K562 (cell line): Measurements from ENCODE around the gene PRSS53. TPM values are rescaled to one million over a fixed set of nuclear protein-coding genes. Genes with fewer than 3 reads are reported as not detected.

ENCODE experiments used
- EHMT2 ChIP-seq: fragments of 450-650 bp; IDR thresholded peaks from 2 replicates; pipeline ENCODE4 v1.6.1; 2018; ENCODE audit warnings: antibody characterized with exemption
- ETV5 ChIP-seq: sonication (generic); formaldehyde crosslinking; IDR thresholded peaks from 2 replicates; pipeline ENCODE4 v1.4.0; 2020; ENCODE audit warnings: low read depth, mild to moderate bottlenecking, missing genetic modification reagents
- GATAD2B ChIP-seq: fragments of 450-650 bp; IDR thresholded peaks from 2 replicates; pipeline ENCODE4 v1.6.1; 2017; ENCODE audit warnings: mild to moderate bottlenecking, borderline replicate concordance
- HDAC1 ChIP-seq, 2 experiments: fragments of 450-650 bp; IDR thresholded peaks; 2 replicates each; pipeline ENCODE4 v1.6.1; 2016 to 2017; ENCODE audit warnings: inconsistent platforms in 1 of 2, mild to moderate bottlenecking in 1 of 2, moderate library complexity in 1 of 2
- MEIS2 ChIP-seq: fragments of 450-650 bp; IDR thresholded peaks from 2 replicates; pipeline ENCODE4 v1.6.1; 2014; ENCODE audit warnings: mild to moderate bottlenecking; ENCODE audit not compliant: partially characterized antibody
- MYC ChIP-seq, 2 experiments: fragments of 250-450 bp in 1 of 2; sonication (Bioruptor Pico) in 1 of 2; IDR thresholded peaks; 2 replicates each; pipeline versions ENCODE4 v1.5.1 to v1.6.1; 2012 to 2021; ENCODE audit warnings: low read depth in 2 of 2, borderline replicate concordance in 1 of 2, improper control_type of control experiment in 1 of 2, low read length in 1 of 2, mild to moderate bottlenecking in 1 of 2, moderate library complexity in 1 of 2
- NR2C1 ChIP-seq, 2 experiments: fragments of 450-650 bp; IDR thresholded peaks; 2 replicates each; pipeline ENCODE4 v1.6.1; 2017; ENCODE audit warnings: mild to moderate bottlenecking in 2 of 2, antibody characterized with exemption in 1 of 2, inconsistent platforms in 1 of 2, missing compliant biosample characterization in 1 of 2, missing genetic modification characterization in 1 of 2
- NRF1 ChIP-seq, 2 experiments: fragments of 450-650 bp; IDR thresholded peaks in 1 of 2; conservative IDR thresholded peaks in 1 of 2; 2 replicates each; pipeline ENCODE4 v1.6.1; 2014; ENCODE audit warnings: mild to moderate bottlenecking in 2 of 2
- PHB2 ChIP-seq: fragments of 450-650 bp; IDR thresholded peaks from 2 replicates; pipeline ENCODE4 v1.6.1; 2017; ENCODE audit warnings: low read depth
- PREB ChIP-seq: sonication (generic); formaldehyde crosslinking; IDR thresholded peaks from 2 replicates; pipeline ENCODE4 v1.8.1; 2023; ENCODE audit warnings: mild to moderate bottlenecking, missing genetic modification reagents
- RAD21 ChIP-seq, 2 experiments: fragments of 250-450 bp in 1 of 2; fragments of 450-650 bp in 1 of 2; sonication (Bioruptor Pico) in 1 of 2; formaldehyde crosslinking in 1 of 2; IDR thresholded peaks in 1 of 2; conservative IDR thresholded peaks in 1 of 2; 2 replicates each; pipeline versions ENCODE4 v1.4.0 to v1.8.0; 2020 to 2022; ENCODE audit warnings: mild to moderate bottlenecking in 2 of 2, moderate library complexity in 1 of 2
- ZNF134 ChIP-seq: fragments of 250-450 bp; sonication (Bioruptor Pico); conservative IDR thresholded peaks from 2 replicates; pipeline ENCODE4 v1.4.0; 2020
- ZNF175 ChIP-seq: fragments of 200-800 bp; sonication (Bioruptor generic); IDR thresholded peaks from 2 replicates; pipeline ENCODE4 v1.6.1; 2016; ENCODE audit warnings: low read depth, mild to moderate bottlenecking, missing genetic modification characterization, missing compliant biosample characterization
- ZNF324 ChIP-seq: fragments of 250-450 bp; sonication (Bioruptor Pico); IDR thresholded peaks from 2 replicates; pipeline ENCODE4 v1.4.0; 2020; ENCODE audit warnings: mild to moderate bottlenecking
- ZNF384 ChIP-seq: IDR thresholded peaks from 2 replicates; pipeline ENCODE4 v1.6.1; 2012; ENCODE audit warnings: low read depth, low read length, improper control_type of control experiment
- ZNF668 ChIP-seq: fragments of 250-450 bp; sonication (Bioruptor Pico); IDR thresholded peaks from 2 replicates; pipeline ENCODE4 v1.8.0; 2022; ENCODE audit warnings: mild to moderate bottlenecking, inconsistent platforms
- polyA plus RNA-seq, 8 experiments: library from polyadenylated mRNA; depleted of rRNA in 4 of 8; stranded (reverse) in 5 of 8; unstranded in 3 of 8; fragments of >200 nt; fragmentation: Nextera tagmentation in 2 of 8; fragmentation: Illumina TruSeq in 1 of 8; extraction: Ambion mirVana in 2 of 8; extraction: Trizol in 1 of 8; gene quantifications; 2 replicates each; pipeline versions ENCODE4 v1.2.1 to v1.2.3, GENCODE V29; 2011 to 2014; ENCODE audit warnings: inconsistent platforms in 1 of 8, missing spikeins in 1 of 8
- total RNA-seq, 7 experiments: library from RNA; depleted of rRNA in 6 of 7; stranded (reverse); fragments of >200 nt in 6 of 7; fragmentation: Illumina TruSeq in 2 of 7; extraction: Trizol in 2 of 7; gene quantifications; 2 replicates each; pipeline versions ENCODE4 v1.2.1 to v1.2.3, GENCODE V29; 2011 to 2021; ENCODE audit warnings: low replicate concordance in 1 of 7
- TF ChIP-seq, protein P1 (sequence below): fragments of 450-650 bp; IDR thresholded peaks from 2 replicates; pipeline ENCODE4 v1.6.1; 2016; ENCODE audit warnings: antibody characterized with exemption
- TF ChIP-seq, protein P2 (sequence below): fragments of 450-650 bp; IDR thresholded peaks from one replicate; pipeline ENCODE4 v1.6.1; 2018; ENCODE audit warnings: mild to moderate bottlenecking, moderate library complexity; ENCODE audit not compliant: partially characterized antibody

The PRSS53 gene
- total and polyA plus RNA-seq, 9 of the 15 experiments (the other 6 are each of a cell fraction or from before 2014, with no cell fraction given) = 0.40 to 1.9 (median 0.78) TPM; not detected in 2

DNA sequence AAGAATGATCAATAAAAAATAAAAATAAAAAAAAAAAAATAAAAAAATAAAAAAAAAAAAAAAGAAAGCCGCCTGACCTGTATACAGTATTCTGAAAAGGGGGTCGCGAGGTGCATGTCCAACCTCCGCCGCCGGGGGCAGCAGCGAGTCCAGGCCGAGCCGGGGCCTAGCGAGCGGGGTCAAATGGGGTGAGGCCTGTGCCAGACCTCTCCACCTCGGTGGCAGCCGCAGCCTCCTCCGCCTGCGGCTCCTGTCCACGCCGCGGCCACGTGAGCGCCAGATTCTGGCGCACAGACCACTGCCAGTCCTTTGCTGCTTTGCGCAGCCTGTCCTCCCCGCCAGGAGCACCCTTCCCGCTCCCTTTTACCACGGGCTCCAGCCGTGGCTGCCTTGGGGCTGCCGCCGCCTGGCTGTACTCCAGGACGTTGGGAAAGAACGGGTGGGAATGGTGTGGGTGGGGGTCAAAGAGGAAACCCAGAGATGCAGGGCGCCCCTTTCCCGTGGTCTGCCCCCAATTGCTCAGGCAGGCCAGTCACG is 17.0 kb upstream of the PRSS53 start (continued):
- TF ChIP-seq NR2C1 (IDR thresholded peaks at IDR 0.05) (peak; percentile 73), NR2C1 (tag; IDR thresholded peaks at IDR 0.05) (peak; percentile 80), HDAC1 (IDR thresholded peaks at IDR 0.05) (peak in 1 of 2 experiments; percentile 82; a peak in 2 of 4 replicates), MYC (IDR thresholded peaks at IDR 0.05; ENCODE audit: low read depth, low read length) (peak; percentile 93), MYC (CRISPR knock-in tag; IDR thresholded peaks at IDR 0.05; ENCODE audit: borderline replicate concordance, low read depth) (no peak), MEIS2 (peak; percentile 8), PHB2 (no peak), ZNF324 (no peak), RAD21 (CRISPR knock-in tag; conservative IDR thresholded peaks at IDR 0.05 in 1 of 2, IDR thresholded peaks at IDR 0.05 in 1 of 2) (peak; percentile 38 to 47; a peak in 3 of 4 replicates), PREB (no peak), ZNF134 (CRISPR knock-in tag) (no peak), ZNF175 (CRISPR knock-in tag) (no peak), ETV5 (CRISPR knock-in tag) (peak; percentile 51; the same call in 1 of the 2 replicates), ZNF668 (peak; percentile 80; the same call in 1 of the 2 replicates), NRF1 (conservative IDR thresholded peaks at IDR 0.05 in 1 of 2, IDR thresholded peaks at IDR 0.05 in 1 of 2) (peak; percentile 73 to 79), ZNF384 (peak; percentile 75), GATAD2B (peak; percentile 90; the same call in 1 of the 2 replicates), EHMT2 (no peak)
- TF ChIP-seq, protein P1, sequence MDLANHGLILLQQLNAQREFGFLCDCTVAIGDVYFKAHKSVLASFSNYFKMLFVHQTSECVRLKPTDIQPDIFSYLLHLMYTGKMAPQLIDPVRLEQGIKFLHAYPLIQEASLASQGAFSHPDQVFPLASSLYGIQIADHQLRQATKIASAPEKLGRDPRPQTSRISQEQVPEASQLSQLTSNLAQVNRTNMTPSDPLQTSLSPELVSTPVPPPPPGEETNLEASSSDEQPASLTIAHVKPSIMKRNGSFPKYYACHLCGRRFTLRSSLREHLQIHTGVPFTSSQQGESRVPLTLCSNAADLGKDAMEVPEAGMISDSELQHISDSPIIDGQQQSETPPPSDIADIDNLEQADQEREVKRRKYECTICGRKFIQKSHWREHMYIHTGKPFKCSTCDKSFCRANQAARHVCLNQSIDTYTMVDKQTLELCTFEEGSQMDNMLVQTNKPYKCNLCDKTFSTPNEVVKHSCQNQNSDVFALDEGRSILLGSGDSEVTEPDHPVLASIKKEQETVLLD = peak; percentile 36; the same call in 1 of the 2 replicates
- TF ChIP-seq, protein P2, sequence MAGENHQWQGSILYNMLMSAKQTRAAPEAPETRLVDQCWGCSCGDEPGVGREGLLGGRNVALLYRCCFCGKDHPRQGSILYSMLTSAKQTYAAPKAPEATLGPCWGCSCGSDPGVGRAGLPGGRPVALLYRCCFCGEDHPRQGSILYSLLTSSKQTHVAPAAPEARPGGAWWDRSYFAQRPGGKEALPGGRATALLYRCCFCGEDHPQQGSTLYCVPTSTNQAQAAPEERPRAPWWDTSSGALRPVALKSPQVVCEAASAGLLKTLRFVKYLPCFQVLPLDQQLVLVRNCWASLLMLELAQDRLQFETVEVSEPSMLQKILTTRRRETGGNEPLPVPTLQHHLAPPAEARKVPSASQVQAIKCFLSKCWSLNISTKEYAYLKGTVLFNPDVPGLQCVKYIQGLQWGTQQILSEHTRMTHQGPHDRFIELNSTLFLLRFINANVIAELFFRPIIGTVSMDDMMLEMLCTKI = no peak
